ENCODE results near the gene AGBL1.
A peak's percentile ranks its signal among the peaks of the same experiment; 100 is the strongest.

The AGBL1 gene

DNA sequence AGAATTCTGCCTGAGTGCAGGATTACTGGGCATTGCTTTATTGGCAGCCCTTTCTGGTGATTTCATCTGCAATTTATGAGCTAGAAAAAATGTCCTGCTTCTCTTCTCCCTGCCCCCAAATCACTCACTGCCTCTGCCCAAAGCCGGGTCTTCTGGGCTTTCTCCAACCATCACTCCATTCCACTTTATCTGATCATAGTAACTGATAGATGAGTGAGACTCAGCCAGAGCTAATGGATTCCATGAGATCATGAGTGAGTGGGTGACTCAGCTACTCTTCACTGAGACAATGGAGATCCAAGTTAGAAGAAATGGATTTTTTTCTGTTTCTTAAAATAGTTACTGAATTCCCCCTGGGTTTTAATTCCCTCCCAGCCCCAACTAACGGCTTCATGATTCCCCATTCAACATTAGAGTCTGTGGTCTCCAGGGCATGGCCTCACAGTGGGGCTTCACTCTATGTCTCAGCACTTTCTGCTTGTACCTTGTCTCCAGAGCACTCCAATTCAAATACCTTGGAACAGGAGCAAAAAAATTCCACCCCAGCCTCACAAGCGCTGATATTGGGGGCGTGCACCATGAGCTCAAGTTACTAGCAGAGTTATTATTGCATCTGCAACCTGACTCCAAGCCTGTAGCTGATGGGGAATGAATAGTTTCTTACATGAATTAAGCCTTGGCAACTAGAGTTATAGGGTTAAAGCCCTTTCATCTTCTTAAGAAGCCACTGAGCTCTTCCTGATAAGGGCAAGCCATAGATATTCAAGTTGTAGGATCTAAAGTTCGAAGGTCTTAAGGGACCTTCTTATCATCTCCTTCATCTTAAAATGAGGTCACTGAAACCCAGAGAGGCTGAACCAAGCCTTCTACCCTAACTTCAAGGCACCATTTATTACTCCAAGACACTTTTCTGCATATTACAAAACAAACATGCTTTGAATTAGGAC, 85.9 kb downstream of the AGBL1 start:
- DNase-seq = peak; percentile 24

DNA sequence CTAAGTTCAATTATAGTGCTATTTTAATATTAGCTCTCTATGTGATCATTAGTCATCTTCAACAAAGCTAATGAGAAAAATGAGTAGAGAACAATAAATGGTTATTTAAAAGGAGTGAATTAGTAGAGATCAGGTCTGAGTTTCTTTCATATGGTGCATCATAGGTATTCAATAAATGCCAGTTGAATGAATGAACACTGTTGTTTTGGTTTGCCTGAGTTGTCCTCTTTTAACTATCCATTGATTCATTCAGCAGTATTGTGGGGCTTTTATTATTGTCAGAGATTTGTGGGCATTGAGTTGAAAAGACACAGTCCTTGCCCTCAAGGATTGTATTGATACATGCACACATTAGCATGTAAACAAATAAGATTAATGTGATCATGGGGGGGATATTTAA, 88.2 kb downstream of the AGBL1 start:
- DNase-seq = no peak

DNA sequence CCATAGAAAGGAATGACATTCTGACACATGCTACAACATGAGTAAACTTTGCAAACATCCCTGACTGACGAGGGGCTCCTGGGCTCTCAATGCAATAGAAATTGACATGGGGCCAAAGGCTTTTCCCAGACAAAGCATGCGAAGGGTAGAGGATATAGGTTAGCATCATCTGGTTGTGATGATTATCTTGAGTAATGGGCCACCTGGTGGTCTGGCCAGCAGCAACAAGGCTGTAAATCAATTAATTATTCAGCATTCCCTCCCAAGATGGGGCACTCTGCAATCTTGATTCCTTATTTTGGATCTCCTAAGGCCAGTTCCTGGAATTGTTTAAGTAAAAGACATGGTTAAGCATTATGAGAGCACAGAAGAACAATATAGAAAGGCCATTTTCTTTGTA, 99.2 kb downstream of the AGBL1 start:
- DNase-seq = peak; percentile 33

DNA sequence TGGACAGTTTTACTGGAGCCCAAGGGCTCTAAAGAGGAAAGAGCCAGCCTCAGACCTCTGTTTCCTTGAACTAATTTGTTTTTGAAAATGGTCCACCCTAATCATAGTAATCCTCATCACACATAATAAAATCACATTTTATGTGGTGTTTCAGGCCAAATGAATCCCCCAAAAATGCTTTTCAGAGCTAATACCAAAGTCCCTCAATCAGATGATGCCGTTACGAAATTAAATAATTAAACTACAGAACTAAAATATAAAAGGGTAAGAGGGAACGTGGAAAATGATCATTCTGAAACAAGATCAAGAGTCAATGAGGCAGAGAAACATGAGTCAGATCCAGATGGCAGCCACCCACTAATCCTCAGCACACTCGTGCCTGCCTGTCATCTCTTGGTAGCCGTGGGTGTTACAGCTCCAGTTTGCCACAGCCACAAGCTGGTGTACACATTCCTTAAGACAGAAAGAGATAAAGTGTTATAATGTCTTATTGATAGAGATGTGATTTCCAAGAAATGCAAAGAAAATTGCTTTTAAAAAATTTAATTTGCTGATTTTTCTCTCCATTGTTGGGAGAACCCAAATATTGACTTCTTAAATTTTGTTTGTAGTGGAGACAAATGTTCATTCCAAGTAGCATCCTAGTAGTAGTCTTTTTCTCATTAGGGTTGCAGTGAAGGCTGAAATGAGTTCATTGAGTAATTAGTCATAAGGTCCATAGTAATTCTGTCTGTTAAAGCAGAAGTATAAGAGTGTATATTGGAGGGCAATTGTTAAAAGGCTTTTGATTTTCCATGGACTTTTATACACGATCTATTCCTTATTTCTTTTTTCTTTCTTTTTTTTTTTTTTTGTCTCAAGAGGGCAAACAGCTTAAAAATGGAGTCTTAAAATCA, 104.2 kb downstream of the AGBL1 start:
- DNase-seq = peak; percentile 23

DNA sequence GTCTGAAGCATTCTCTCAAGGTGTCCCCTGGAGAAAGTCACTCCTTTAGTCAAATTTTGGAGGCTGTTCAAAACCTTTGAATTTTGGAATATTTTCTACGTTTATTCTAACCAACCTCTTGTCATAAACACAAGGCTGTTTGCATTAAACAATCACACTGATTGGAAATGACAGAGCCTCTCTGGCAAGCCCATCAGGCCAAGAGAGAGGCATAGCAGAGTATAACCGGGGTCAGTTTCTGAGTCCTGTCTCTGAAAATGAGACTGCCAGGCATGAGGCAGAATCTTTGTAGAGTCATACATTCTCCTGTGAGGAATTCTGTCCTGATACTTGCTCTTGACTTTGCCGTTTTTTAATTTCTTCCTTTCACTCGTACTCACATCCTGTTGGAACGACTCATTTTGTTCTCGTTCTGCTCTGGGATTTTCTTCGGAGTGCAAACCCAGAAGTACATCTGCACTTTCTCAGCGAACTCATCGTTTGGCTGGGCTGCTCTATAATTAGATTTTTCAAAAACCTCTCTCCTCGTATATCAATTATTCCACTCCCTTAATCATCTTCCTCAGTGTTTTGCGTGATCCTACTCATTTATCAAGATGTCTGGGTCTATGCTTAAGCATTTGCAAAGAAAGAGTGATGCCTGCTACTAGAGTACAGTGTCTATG, 114.2 kb downstream of the AGBL1 start:
- DNase-seq = no peak

DNA sequence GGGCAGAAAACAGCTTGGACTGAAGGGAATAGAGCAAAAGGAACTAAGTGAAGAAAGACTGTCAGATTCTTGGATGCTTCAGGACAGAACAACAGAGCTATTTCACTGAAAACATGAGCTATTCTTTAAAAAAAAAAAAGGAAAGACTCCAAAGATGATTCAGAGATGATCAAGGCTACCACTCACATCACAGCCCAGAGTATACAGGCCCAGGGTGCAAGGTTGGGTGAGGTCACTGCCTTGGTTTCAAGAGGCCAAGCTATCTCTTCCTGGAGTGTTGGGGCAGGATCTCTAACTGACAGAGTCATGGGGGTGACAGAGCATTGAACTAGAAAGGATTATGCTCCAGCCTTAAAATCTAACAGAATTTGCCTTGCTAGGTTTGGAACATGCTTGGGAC, 118.1 kb downstream of the AGBL1 start:
- no peak for DNase-seq

DNA sequence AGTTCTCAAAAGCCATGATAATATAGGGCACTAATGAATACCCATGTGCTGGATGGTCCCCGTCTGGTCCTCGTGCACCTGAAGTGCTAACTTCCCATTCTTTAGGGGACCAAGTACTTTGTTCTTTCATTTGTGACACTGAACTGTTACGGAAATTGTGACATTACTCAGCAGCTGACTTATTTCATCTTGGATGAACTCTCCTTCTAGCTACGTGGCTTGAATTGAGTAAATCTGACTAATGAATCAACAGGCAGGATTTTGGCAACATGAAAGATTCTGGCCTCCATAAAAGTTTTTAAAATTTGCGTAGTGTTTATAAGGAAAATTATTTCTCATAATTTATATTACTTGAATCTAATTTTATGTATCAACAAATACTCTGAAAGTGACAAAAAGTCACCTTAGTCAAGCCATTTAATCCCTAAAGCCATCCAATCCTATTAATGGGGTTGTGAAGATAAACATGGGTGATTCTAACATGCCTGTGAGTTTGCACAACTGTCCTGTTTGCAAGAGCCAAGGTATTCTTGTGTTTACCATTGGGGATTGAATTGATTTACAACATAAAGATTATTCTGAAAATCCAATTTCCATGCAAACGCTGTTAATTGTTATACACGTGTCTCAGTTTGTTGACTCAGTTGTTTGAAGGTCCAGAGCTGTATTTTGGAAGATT, 119.9 kb downstream of the AGBL1 start:
- no peak for DNase-seq

DNA sequence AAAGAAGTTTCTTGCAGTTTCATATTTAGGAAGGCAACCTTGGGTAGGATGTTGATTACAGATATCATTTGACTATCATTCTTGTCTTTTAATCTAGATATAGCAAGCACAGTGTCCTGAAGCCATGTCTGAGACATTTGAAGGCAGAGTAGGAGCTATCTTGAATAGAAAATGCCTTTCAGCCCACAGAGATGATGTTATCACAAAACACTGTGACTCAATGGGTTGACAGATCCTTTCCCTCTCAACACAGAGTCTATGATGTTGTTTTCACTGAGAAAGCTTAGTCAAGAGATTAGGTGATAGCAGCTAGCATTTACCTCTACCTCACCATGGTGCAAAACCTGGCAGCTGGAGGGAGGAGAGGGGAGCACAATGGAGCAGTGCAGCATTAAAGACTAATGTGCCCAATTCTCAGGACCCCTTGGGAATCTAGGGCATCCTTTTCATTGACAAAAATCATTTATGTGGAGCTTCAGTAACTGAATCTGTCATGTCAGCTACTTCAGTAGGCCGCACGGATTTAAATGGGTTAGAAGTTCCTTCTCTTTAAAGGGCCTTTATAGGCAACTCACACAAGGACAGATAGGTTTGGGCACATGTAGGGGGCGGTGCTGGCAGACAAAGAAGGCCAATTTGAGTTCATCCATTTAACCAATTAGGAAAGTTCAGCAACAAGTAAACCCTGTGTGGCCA, 121.8 kb downstream of the AGBL1 start:
- no peak for DNase-seq

DNA sequence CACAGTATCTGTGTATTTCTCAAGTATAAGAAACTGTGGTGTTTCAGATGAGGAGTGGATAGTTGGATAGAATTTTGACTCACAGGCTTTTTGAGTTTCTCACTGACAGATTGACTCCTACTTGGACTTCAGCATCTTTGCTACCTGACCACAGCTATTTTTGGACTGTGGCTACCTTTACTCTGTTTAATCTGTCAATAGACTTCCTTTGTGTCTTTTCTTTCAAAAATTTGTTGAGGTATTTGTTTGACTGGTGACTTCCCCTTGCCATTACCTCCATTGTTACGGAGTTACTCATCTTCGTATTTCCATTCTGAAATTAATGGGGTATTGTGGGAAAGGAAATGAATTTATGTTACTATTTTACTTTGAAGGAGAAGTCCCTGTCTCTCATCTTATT, 123.8 kb downstream of the AGBL1 start:
- no peak for DNase-seq

DNA sequence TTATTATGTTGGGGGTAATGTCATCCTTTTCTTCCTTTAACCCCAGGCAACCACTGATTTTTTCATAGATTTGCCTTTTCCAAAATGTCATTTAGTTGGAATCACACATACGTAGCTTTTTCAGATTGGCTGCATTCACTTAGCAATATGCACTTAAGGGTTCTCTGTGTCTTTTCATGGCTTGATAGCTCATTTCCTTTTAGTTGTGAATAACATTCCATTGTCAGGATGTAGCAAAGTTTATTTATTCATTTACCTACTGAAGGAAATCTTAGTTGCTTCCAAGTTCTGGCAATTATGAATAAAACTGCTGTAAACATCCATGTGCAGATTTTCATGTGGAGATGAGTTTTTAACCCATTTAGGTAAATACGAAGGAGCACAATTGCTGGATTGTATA, 125.4 kb downstream of the AGBL1 start:
- no peak for DNase-seq

DNA sequence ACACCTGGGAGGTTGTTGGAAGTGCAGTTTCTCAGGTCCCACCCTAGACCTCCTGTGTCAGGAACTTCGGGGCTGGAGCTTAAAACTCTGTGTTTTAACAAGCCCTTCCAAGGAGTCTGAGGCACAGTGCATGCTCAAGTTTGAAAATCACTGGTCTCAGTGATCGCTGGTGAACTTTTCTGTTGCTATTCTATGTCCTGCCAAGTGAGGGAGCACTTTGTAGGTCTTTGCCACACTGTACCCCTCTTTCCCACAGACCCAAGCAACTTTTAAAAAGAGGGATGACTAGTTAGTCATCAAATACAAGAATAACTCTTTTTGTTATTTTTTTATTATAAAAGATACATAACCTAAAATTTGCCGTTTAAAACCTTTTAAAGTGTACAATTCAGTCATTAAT, 133.7 kb downstream of the AGBL1 start:
- DNase-seq = no peak

DNA sequence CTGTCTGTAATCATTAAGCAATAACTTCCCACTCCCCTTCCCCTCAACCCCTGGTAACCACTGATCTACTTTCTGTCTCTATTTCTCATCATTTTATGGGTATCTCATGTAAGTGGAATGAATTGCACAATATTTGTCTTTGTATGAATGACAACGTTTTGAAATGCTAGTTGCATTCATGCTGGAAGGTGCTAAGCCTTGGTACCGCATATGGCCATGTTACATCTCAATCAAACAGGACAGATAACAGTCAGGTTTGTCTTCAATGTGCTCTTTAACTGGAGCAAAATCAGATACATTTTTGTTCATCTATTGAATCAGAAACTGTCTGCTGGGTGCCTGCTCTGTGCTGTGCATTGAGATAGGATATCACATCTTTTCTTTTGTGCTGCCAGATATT, 134.2 kb downstream of the AGBL1 start:
- DNase-seq = no peak

DNA sequence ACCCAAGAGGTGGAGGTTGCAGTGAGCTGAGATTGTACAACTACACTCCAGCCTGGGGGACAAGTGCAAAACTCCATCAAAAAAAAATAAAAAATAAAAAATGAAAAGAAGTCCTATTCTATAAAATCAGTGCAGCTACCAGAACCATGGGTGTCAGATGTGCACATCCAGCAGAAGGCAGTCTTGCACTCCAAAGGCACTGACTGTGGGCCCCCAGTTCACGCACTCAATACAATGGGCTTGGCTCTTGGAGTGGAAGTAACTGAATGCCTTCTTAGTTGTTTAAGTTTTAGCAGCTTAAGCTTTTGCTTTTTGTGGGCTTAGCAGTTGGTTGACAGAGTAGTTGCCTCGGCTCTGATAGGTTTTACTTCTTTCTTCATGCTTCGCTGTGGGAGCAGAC, 141.4 kb downstream of the AGBL1 start:
- no peak for DNase-seq

DNA sequence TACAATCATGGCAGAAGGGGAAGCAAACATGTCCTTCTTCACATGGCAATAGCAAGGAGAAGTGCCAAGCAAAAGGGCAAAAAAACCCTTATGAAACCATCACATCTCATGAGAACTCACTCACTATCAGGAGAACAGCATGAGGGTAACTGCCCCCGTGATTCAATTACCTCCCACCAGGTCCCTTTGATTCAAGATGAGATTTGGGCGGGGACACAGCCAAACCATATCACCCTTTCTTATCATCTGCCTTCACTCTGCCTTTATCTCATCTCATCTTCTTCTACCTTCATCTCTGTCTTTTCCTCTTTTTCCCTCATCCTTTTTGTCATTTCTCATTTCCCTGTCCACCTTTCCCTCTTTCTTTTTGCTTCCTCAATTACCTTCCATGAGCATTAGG, 149.6 kb downstream of the AGBL1 start:
- DNase-seq = no peak

DNA sequence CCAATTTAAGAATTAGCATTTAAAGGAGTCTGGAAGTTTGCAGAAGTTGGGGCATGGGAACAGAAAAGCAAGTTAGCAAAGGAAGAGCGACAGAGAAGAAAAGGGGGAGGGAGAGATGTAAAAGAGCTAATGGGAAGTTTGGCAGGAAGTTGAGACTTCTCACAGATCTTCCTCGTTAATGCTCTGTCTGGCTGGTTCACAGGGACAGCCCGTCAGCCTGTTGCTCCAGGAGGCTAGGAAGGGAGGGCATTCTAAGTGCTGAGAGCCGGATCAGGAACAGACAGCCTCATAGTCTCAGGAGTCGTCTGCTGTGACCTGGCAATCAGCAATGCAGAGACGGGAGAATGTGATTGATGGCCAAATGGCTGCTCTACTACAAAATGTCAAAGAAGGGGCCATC, 150.3 kb downstream of the AGBL1 start:
- DNase-seq = no peak

DNA sequence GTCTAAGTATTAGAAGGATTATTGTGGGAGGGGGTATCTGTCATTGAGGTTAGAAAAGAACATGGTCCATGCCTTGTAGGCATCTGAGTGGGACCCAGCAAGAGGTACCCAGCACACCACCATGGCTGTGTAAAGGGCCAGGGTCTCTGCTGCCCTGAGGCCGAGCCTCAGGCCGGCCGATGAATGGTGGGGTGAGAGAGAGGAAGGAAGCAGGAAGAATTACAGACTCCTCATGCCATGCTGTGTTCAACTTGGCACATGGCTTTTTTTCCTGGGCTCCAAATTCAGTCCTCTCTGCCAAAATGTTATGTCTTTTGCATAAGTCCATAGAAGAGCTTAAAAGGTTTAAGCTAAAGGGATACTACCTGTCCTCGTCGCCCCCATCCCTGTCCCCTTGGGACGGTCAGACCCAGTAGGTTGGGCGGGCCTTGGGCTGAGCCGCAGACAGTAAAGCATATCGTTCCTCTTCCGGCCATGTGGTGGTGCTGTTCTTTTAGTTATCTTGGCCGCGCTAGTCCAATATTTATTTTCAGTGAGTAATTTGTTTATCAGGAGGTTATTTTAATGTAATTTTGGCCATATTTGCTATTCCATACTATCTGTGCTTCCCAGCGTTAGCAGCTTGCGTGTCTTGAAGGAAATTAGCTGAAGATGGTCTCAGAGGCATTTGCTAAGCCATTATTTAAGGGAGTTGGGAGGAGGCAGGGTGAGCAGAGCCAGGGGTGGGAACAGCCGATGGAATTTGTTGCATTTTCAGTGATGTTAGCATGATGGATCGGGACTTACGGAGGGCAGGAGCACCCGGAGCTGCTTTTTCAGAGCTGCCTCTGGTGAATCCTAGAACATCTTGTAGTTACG, 152.4 kb downstream of the AGBL1 start:
- no peak for DNase-seq

DNA sequence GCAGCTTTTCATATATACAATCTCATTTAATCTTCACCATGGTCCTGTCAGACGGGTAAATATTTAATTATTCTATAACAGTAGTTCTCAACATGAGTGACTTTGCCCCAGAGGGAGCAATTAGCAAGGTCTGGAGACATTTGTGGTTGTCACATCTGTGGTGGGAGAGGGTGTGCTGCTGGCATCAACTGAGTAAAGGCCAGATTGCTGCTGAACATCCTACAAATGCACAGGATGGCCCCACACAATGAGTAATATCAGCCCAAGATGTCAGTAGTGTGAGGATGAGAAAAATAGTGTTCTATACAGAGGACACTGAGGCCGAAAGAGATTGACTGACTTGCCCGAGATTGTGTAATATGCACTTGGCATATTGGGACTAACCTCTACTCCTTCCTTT, 156.0 kb downstream of the AGBL1 start:
- no peak for DNase-seq

DNA sequence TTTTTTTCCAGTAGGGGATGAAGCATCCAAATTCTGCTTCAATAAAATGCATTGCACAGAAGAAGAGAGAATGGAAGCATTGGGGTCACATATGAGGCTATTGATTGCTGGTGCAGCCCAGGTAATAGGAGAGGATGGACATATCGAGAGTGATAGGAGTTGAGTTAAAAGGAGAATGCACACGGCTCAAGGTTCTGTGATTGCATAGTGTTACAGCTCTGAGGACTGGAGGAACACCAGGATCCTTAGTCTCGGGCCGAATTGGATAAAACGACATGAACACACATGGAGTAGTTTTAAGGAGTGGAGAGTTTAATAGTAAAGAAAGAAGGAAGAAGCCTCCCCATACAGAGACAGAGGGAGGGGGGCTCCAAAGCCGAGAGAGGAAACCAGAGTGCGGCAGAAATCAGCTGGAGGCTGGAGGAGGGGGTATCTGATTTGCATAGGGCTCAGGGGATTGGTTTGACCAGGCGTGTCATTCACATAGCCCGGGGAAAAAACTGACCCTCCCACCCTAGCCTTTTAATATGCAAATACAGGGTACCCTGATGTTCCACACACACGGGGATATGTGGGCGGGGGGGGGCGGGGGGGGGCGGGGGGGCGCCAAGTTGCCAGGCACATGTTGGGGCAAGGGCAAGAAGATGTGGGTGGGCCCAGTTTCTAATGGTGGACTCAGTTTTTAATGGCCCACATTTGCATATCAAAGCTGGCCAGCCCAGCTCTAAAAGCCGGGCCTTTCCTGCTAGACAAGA, 156.9 kb downstream of the AGBL1 start:
- no peak for DNase-seq

DNA sequence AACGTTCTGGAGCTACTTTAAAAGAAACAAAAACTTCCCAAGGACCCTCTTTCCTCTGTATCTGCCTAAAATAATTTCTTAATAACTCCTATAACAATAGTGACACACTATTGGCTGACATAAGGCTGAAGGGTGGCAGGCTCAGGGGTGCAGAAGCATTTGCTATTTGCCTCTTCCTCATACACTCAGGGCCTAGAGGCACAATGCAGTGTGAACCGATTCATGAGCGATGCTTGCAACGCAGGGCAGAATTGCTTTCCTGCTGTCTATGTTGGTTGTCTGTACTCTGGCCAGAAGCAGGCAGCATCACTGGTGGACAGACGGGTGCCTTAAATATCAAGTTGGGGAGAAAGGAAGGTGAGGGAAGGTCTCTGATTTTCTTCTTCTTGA, 157.4 kb downstream of the AGBL1 start:
- no peak for DNase-seq

DNA sequence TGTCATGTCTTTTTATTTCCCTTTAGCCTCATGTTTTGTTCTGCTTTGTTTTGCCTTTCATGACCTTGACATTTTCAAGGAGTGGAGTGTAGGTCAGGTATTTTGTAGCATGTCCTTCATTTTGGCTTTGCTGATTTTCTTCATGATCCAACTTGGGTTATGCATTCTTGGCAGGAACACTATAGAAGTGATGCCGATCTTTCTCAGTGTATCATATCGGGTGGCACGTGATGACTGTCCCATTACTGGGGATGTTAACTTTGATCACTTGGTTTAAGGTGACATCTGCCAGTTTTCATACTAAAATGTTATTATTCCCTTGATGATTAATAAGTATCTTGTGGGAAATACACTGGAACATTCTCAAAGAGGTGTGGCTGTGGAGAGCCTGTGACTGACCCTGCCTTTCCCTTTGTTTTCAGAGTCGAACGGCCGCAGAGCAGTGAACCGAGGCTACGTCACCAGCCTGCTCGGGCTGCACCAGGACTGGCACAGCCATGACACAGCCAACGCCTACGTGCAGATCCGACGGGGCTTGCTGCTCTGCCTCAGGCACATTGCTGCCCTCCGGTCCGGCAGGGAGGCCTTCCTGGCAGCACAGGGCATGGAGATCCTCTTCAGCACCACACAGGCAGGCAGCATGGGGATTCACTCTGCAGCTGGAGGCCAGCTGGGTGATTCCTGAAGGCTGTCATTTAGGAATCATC, 167.7 kb downstream of the AGBL1 start:
- DNase-seq = no peak
